Tibial nerve (tissue), 4 donors: ENCODE results near the gene PABPC3. TPM values are rescaled to one million over a fixed set of nuclear protein-coding genes. Genes with fewer than 3 reads are reported as not detected.

Experiments used
- DNase-seq, 2 donors: peaks; one replicate each; pipeline ENCODE4 v3.0.0-alpha.2; 2019; ENCODE audit warnings: low spot score in 2 of 2
- H3K27ac ChIP-seq, 4 donors: fragments of 200-600 bp; sonication (generic) in 3 of 4; one replicate each; pipeline ENCODE4 v1.5.1; 2017 to 2019; ENCODE audit warnings: mild to moderate bottlenecking in 1 of 4
- H3K27me3 ChIP-seq, 2 donors: fragments of 200-600 bp; sonication (generic) in 1 of 2; one replicate each; pipeline versions ENCODE4 v1.5.1 to v1.6.0; 2017 to 2019
- H3K36me3 ChIP-seq, 3 donors: fragments of 200-600 bp; sonication (generic); one replicate each; pipeline ENCODE4 v1.5.1; 2018 to 2019
- H3K4me1 ChIP-seq, 4 donors: fragments of 200-600 bp; sonication (generic) in 3 of 4; one replicate each; pipeline ENCODE4 v1.5.1; 2017 to 2019
- H3K4me3 ChIP-seq, 4 donors: fragments of 200-600 bp; sonication (generic) in 3 of 4; one replicate each; pipeline ENCODE4 v1.5.1; 2017 to 2019; ENCODE audit warnings: mild to moderate bottlenecking in 1 of 4, moderate library complexity in 1 of 4
- H3K9me3 ChIP-seq, 4 donors: fragments of 200-600 bp; sonication (generic) in 3 of 4; one replicate each; pipeline ENCODE4 v1.5.1; 2017 to 2019
- EP300 ChIP-seq, 2 donors: sonication (generic); formaldehyde crosslinking; IDR thresholded peaks; one replicate each; pipeline ENCODE4 v1.6.1; 2017; ENCODE audit warnings: antibody characterized with exemption in 2 of 2, mild to moderate bottlenecking in 1 of 2
- POLR2A ChIP-seq, 2 donors: fragments of 450-650 bp; IDR thresholded peaks; one replicate each; pipeline ENCODE4 v1.6.1; 2017; ENCODE audit warnings: antibody characterized with exemption in 2 of 2, mild to moderate bottlenecking in 2 of 2, moderate library complexity in 2 of 2
- WGBS, 2 donors: methylation state at CpG; one replicate each; pipeline ENCODE4 v1.1.5; 2018; 5-methylcytosine and 5-hydroxymethylcytosine counted together
- small RNA-seq: library from RNA; depleted of rRNA; stranded (forward); fragments of <200 nt; gene quantifications from one replicate; pipeline ENCODE3, GENCODE V24; 2016
- total RNA-seq, 4 donors: library from RNA; depleted of rRNA; stranded (reverse); fragments of >200 nt; gene quantifications; one replicate each; pipeline ENCODE4 v1.1.0, GENCODE V29; 2016
- TF ChIP-seq, protein P1 (sequence below), 5 experiments: fragments of 200-600 bp in 3 of 5; fragments of 450-650 bp in 2 of 5; sonication (generic) in 3 of 5; IDR thresholded peaks; one replicate each; pipeline ENCODE4 v1.5.1; 2016 to 2019; ENCODE audit warnings: antibody characterized with exemption in 5 of 5, mild to moderate bottlenecking in 3 of 5, moderate library complexity in 2 of 5

The PABPC3 gene
- total RNA-seq, 4 donors from 2014 or later, result 0.42 TPM; not detected in 3

DNA sequence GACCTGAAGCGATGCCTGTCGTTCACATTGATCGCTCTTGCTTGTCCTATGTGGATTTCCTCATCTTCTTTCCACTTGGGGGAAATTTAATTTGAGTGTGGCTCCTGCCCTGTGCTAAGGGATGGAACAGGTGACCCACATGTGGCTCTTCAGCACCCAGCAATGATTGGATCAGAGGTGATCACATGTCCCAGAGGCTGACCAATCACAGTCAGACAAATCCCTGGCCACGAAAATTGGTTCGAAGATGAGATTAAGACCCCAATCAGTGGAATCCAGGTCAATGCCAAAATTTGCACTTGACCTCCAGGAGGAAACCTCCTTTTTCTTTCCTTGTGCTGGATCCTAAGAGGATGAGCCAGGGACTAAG lies 52.5 kb downstream of the PABPC3 start:
- WGBS, 2 donors, result 93% methylated on average over 5 of the region's 5 CpGs
- Histone ChIP-seq H3K4me1 (no peaks in the 10 kb centered on the region), H3K27me3 (no peaks in the 10 kb centered on the region), H3K4me3 (no peak overlapping the region), H3K27ac (no peak overlapping the region), H3K36me3 (no peaks in the 10 kb centered on the region), H3K9me3 (no peaks in the 10 kb centered on the region)
- TF ChIP-seq POLR2A (IDR thresholded peaks at IDR 0.05) (no peak), EP300 (IDR thresholded peaks at IDR 0.05) (no peak)
- TF ChIP-seq, protein P1, sequence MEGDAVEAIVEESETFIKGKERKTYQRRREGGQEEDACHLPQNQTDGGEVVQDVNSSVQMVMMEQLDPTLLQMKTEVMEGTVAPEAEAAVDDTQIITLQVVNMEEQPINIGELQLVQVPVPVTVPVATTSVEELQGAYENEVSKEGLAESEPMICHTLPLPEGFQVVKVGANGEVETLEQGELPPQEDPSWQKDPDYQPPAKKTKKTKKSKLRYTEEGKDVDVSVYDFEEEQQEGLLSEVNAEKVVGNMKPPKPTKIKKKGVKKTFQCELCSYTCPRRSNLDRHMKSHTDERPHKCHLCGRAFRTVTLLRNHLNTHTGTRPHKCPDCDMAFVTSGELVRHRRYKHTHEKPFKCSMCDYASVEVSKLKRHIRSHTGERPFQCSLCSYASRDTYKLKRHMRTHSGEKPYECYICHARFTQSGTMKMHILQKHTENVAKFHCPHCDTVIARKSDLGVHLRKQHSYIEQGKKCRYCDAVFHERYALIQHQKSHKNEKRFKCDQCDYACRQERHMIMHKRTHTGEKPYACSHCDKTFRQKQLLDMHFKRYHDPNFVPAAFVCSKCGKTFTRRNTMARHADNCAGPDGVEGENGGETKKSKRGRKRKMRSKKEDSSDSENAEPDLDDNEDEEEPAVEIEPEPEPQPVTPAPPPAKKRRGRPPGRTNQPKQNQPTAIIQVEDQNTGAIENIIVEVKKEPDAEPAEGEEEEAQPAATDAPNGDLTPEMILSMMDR (IDR thresholded peaks at IDR 0.05), result no peak
- DNase-seq, result no peak

Small RNAs within 50 kb of the gene (small RNA-seq; reads per million reads assigned to genes)
- not detected for gene AL359757.2

Other genes starting within 250 kb of the PABPC3 start
- 1 to 10 TPM in 1 of 4 donors, under 1 TPM in 1, not detected in 2; 0.22 to 1.4 TPM for gene AMER2, start 76.2 kb downstream of the PABPC3 start, total RNA-seq
- 10 to 100 TPM; 16.5 to 19.0 (median 18.2) TPM for gene MTMR6, start 191.4 kb downstream of the PABPC3 start, total RNA-seq
- 100 to 1,000 TPM in 1 of 4 donors, 10 to 100 TPM in 3; 59.0 to 135 (median 63.1) TPM for gene NUP58, start 205.5 kb downstream of the PABPC3 start, total RNA-seq